Activated CD8-positive, alpha-beta T cell treated with anti-CD3 and anti-CD28 coated beads for 36 hours (primary cell): ENCODE data around the gene MAPK4. TPM values are rescaled to one million over a fixed set of nuclear protein-coding genes. Genes with fewer than 3 reads are reported as not detected.

Experiments used
- ATAC-seq: fragments of 200-7000 bp; cut with Tn5 transposase; one replicate; pipeline ENCODE4 v1.10.0; 2021; ENCODE audit warnings: mild to moderate bottlenecking, moderate library complexity
- CTCF ChIA-PET: fragments of 350-600 bp; sonication (Branson Sonifier 250); formaldehyde crosslinking; loops from one replicate; lab custom pipeline; 2021; ENCODE audit warnings: antibody characterized with exemption; lab: Charles Lee
- POLR2A ChIA-PET: fragments of 350-600 bp; sonication (Branson Sonifier 250); formaldehyde crosslinking; loops from one replicate; lab custom pipeline; 2021; ENCODE audit warnings: antibody characterized with exemption; lab: Charles Lee
- DNase-seq: peaks from one replicate; pipeline ENCODE4 v3.0.0-alpha.2; 2020
- H3K27ac Mint-ChIP-seq: one replicate; pipeline ENCODE4 v1.8.0; 2021; ENCODE audit warnings: mild to moderate bottlenecking, mixed read lengths
- H3K27me3 Mint-ChIP-seq: one replicate; pipeline ENCODE4 v1.8.0; 2021; ENCODE audit warnings: mixed read lengths
- H3K36me3 Mint-ChIP-seq: one replicate; pipeline ENCODE4 v1.8.0; 2021; ENCODE audit warnings: low read depth, mixed read lengths
- H3K4me1 Mint-ChIP-seq: one replicate; pipeline ENCODE4 v1.8.0; 2021; ENCODE audit warnings: low read depth, mixed read lengths
- H3K4me3 Mint-ChIP-seq: one replicate; pipeline ENCODE4 v1.8.0; 2021; ENCODE audit warnings: mild to moderate bottlenecking, moderate library complexity, mixed read lengths
- H3K9me3 Mint-ChIP-seq: one replicate; pipeline ENCODE4 v1.8.0; 2021; ENCODE audit warnings: mixed read lengths
- CTCF ChIP-seq: fragments of 200-600 bp; IDR thresholded peaks from one replicate; pipeline ENCODE4 v1.8.0; 2022; ENCODE audit warnings: antibody characterized with exemption, mild to moderate bottlenecking
- intact Hi-C: fragments of 100-400 bp; cut with micrococcal nuclease; formaldehyde crosslinking; loops from one replicate; pipeline ENCODE4 v1.10.0; 2022
- total RNA-seq, 2 experiments: library from RNA; stranded (reverse); gene quantifications; one replicate each; pipeline ENCODE4 v1.2.3, GENCODE V29; 2021

Gene MAPK4
- total RNA-seq, 2 experiments from 2014 or later: not detected

GRCh38 chr18:50653402-50654093 lies 93.7 kb downstream of the MAPK4 start:
- ChIA-PET CTCF (no interaction called here), POLR2A (no interaction called here)
- ATAC-seq (no peak), DNase-seq (no peak)
- Mint-ChIP-seq H3K27ac (no peak overlapping the region), H3K27me3 (no peaks in the 10 kb centered on the region), H3K4me1 (no peaks in the 10 kb centered on the region), H3K36me3 (no peaks in the 10 kb centered on the region), H3K9me3 (no peaks in the 10 kb centered on the region), H3K4me3 (no peak overlapping the region)
- TF ChIP-seq CTCF: no peak
- intact Hi-C loops: no loop called here

- ChIA-PET POLR2A (no interaction called here), CTCF (no interaction called here)
- DNase-seq (no peak), ATAC-seq (no peak)
- Mint-ChIP-seq H3K4me3 (no peak overlapping the region), H3K27me3 (no peaks in the 10 kb centered on the region), H3K9me3 (no peaks in the 10 kb centered on the region), H3K27ac (no peak overlapping the region), H3K36me3 (no peaks in the 10 kb centered on the region), H3K4me1 (no peaks in the 10 kb centered on the region)
- TF ChIP-seq CTCF: no peak
- intact Hi-C loops: no loop called here
These were observed 94.3 kb downstream of the MAPK4 start for GRCh38 chr18:50654211-50654610.

GRCh38 chr18:50654658-50655550 lies 95.0 kb downstream of the MAPK4 start:
- H3K36me3 Mint-ChIP-seq: no peaks in the 10 kb centered on the region
- no peaks in the 10 kb centered on the region for H3K9me3 Mint-ChIP-seq
- no peak overlapping the region for H3K27ac Mint-ChIP-seq
- no peak for TF ChIP-seq CTCF
- ATAC-seq (no peak), DNase-seq (no peak)
- no peaks in the 10 kb centered on the region for H3K27me3 Mint-ChIP-seq
- intact Hi-C loops: no loop called here
- no peak overlapping the region for H3K4me3 Mint-ChIP-seq
- H3K4me1 Mint-ChIP-seq: no peaks in the 10 kb centered on the region
- ChIA-PET CTCF (no interaction called here), POLR2A (no interaction called here)

GRCh38 chr18:50656396-50656795 lies 96.5 kb downstream of the MAPK4 start:
- intact Hi-C loops: no loop called here
- POLR2A ChIA-PET: no interaction called here
- H3K27me3 Mint-ChIP-seq: no peaks in the 10 kb centered on the region
- H3K4me3 Mint-ChIP-seq: no peak overlapping the region
- ATAC-seq (no peak), DNase-seq (no peak)
- CTCF ChIA-PET: no interaction called here
- TF ChIP-seq CTCF: no peak
- H3K27ac Mint-ChIP-seq: no peak overlapping the region
- no peaks in the 10 kb centered on the region for H3K36me3 Mint-ChIP-seq
- H3K9me3 Mint-ChIP-seq: no peaks in the 10 kb centered on the region
- H3K4me1 Mint-ChIP-seq: no peaks in the 10 kb centered on the region
